Glutamatergic neuron (in vitro differentiated cells): ENCODE data around the gene B3GALT4. TPM values are rescaled to one million over a fixed set of nuclear protein-coding genes. Genes with fewer than 3 reads are reported as not detected.

Experiments
- DNase-seq: peaks from one replicate; pipeline ENCODE4 v3.0.0; 2022
- H3K27ac Mint-ChIP-seq: one replicate; pipeline ENCODE4 v1.8.0; 2020; ENCODE audit warnings: mild to moderate bottlenecking, mixed read lengths, inconsistent platforms; ENCODE audit not compliant: unreplicated experiment
- H3K27me3 Mint-ChIP-seq: one replicate; pipeline ENCODE4 v1.8.0; 2020; ENCODE audit warnings: mild to moderate bottlenecking, moderate library complexity, mixed read lengths, inconsistent platforms; ENCODE audit not compliant: unreplicated experiment
- H3K36me3 Mint-ChIP-seq: one replicate; pipeline ENCODE4 v1.8.0; 2020; ENCODE audit warnings: mild to moderate bottlenecking, mixed read lengths, inconsistent platforms; ENCODE audit not compliant: unreplicated experiment
- H3K4me1 Mint-ChIP-seq: one replicate; pipeline ENCODE4 v1.8.0; 2020; ENCODE audit warnings: mild to moderate bottlenecking, low read depth, mixed read lengths, inconsistent platforms; ENCODE audit not compliant: unreplicated experiment
- H3K4me3 Mint-ChIP-seq: one replicate; pipeline ENCODE4 v1.8.0; 2020; ENCODE audit warnings: mild to moderate bottlenecking, mixed read lengths, inconsistent platforms; ENCODE audit not compliant: unreplicated experiment
- H3K9me3 Mint-ChIP-seq: one replicate; pipeline ENCODE4 v1.8.0; 2020; ENCODE audit warnings: mild to moderate bottlenecking, moderate library complexity, mixed read lengths, inconsistent platforms; ENCODE audit not compliant: unreplicated experiment
- total RNA-seq: library from RNA; stranded (reverse); fragmentation: NEBNext Ultra II Directional; extraction: Animal tissue kit (Norgen Biotek cat#: 25700); gene quantifications from one replicate; pipeline ENCODE4 v1.2.1, GENCODE V29; 2021; ENCODE audit not compliant: unreplicated experiment
- TF ChIP-seq, protein P1 (sequence below): fragments of 200-600 bp; sonication (generic); IDR thresholded peaks from one replicate; pipeline ENCODE4 v1.5.0; 2021; ENCODE audit not compliant: partially characterized antibody, unreplicated experiment

The B3GALT4 gene
- total RNA-seq, 1 donor from 2014 or later = 8.6 TPM

GRCh38 chr6:33294086-33294823 lies 17.3 kb downstream of the B3GALT4 start:
- Mint-ChIP-seq H3K4me1 (peaks cover 6% of the 10 kb centered on the region), H3K9me3 (no peaks in the 10 kb centered on the region), H3K36me3 (no peaks in the 10 kb centered on the region), H3K27ac (no peak overlapping the region), H3K27me3 (peaks cover 14% of the 10 kb centered on the region), H3K4me3 (peak overlapping the region; percentile 38)
- no peak for DNase-seq
- TF ChIP-seq, protein P1, sequence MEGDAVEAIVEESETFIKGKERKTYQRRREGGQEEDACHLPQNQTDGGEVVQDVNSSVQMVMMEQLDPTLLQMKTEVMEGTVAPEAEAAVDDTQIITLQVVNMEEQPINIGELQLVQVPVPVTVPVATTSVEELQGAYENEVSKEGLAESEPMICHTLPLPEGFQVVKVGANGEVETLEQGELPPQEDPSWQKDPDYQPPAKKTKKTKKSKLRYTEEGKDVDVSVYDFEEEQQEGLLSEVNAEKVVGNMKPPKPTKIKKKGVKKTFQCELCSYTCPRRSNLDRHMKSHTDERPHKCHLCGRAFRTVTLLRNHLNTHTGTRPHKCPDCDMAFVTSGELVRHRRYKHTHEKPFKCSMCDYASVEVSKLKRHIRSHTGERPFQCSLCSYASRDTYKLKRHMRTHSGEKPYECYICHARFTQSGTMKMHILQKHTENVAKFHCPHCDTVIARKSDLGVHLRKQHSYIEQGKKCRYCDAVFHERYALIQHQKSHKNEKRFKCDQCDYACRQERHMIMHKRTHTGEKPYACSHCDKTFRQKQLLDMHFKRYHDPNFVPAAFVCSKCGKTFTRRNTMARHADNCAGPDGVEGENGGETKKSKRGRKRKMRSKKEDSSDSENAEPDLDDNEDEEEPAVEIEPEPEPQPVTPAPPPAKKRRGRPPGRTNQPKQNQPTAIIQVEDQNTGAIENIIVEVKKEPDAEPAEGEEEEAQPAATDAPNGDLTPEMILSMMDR = no peak

DNA sequence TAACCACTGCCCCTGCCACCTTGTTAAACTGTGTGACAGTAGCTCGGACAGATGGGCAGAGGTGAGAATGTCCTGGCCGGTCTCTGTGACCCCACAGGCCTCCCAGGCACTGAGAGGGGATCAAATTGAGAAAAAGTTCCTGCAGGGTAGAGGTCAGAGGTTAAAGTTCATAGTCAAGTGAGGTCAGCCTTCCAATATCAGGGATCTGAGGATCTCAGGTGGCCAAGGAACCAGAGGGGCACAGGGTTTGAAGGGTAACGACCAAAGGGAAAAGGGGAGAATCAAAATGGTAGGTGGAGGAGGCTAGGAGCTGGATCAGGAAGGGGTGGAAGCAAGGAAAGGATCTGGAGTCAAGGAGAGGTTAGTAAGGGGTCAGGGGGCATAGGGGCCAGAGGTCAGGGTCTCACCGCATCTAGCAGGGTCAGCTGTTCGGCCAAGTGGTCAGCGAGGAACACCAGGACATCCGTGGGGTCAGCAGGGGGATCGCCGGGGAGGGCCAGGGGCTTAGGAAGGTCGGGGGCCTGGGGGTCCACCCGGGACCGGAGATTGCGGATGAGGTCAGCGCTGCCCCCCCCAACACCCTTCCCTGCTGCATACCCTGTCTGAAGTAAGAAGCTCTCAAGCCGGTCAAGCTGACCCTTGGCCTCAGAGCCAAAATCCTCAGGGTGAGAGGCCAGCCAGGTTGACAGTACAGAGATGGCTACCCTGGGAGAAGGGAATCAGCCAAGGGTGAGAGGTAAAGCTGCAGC lies 18.9 kb downstream of the B3GALT4 start:
- TF ChIP-seq, protein P1 = no peak
- DNase-seq = no peak
- Mint-ChIP-seq H3K27ac (no peak overlapping the region), H3K27me3 (peaks cover 9% of the 10 kb centered on the region), H3K9me3 (peaks cover 3% of the 10 kb centered on the region), H3K4me3 (peak overlapping the region; percentile 82), H3K4me1 (no peaks in the 10 kb centered on the region), H3K36me3 (no peaks in the 10 kb centered on the region)

DNA sequence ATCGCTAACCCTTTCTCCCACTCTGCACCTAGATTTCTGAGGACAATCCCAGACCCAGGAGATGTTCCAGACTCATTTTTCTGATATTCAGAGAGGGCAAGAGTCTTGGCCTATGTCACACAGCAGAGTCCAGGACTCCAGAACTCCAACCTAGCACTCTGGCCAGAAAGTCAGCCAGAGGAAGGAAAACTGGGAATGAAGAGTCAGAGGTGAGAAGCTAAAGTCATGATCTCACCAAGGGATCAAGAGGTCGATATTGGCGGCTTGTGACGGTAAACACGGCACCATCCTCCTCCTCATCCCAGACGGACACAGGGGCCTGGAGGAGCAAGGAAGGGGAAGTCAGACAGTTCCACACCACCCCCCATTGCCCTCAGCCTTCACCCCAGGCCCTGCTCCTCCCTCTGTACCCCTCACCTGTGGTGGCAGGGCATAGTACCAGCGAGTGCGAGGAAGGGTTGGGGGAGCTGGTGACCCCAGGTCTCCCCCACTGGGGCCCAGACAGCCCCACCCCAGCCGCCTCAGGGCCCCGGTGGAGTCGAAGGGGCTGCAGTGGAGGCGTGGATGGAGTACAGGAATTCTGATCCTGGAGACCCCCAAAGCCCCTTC lies 20.0 kb downstream of the B3GALT4 start:
- H3K9me3 Mint-ChIP-seq = peaks cover 5% of the 10 kb centered on the region
- H3K27ac Mint-ChIP-seq = no peak overlapping the region
- H3K27me3 Mint-ChIP-seq = peaks cover 9% of the 10 kb centered on the region

DNA sequence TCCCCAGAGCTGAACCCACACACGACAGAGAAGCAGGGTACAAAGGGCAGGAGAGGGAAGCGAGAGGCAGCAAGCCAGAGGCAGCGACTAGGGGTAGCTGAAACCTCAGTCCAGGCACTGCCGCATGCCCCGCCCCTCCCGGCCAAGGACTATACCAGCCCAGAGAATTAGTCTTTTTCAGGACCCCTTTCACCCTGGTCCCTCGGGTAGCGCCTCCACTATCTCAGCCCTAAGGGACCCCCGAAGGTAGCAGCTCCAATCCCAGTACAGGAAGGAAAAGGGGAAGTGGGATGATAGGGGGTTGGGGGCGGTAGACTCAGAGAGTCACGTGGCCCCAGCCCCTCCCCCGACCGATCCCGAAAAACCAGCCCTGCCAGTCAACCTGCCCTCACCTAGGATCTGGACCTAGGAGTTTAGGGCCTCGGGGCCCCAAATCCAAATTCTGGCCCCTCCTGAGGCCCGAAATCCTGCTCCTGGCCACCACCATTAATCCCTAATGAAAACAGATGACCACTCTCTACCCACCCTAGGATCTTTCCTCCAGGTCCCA lies 20.6 kb downstream of the B3GALT4 start:
- H3K27ac Mint-ChIP-seq = no peak overlapping the region
- TF ChIP-seq, protein P1 = no peak
- H3K36me3 Mint-ChIP-seq = no peaks in the 10 kb centered on the region
- H3K4me1 Mint-ChIP-seq = no peaks in the 10 kb centered on the region
- peaks cover 9% of the 10 kb centered on the region for H3K27me3 Mint-ChIP-seq
- peak; percentile 52 for DNase-seq
- H3K9me3 Mint-ChIP-seq = peaks cover 5% of the 10 kb centered on the region
- peak overlapping the region; percentile 74 for H3K4me3 Mint-ChIP-seq

More for the DNA sequence above, 20.0 kb downstream of the B3GALT4 start:
- Mint-ChIP-seq H3K4me3 (peak overlapping the region; percentile 82), H3K36me3 (no peaks in the 10 kb centered on the region), H3K4me1 (no peaks in the 10 kb centered on the region)
- TF ChIP-seq, protein P1 = no peak
- no peak for DNase-seq
